NCI-H1105 treated with DMSO at 0.1 percent for 48 hours (cell line): ENCODE data around the gene TIE1.

Experiments
- DNase-seq: peaks from one replicate; lab custom pipeline; 2025; lab: John Stamatoyannopoulos, UW

TIE1 gene

DNA sequence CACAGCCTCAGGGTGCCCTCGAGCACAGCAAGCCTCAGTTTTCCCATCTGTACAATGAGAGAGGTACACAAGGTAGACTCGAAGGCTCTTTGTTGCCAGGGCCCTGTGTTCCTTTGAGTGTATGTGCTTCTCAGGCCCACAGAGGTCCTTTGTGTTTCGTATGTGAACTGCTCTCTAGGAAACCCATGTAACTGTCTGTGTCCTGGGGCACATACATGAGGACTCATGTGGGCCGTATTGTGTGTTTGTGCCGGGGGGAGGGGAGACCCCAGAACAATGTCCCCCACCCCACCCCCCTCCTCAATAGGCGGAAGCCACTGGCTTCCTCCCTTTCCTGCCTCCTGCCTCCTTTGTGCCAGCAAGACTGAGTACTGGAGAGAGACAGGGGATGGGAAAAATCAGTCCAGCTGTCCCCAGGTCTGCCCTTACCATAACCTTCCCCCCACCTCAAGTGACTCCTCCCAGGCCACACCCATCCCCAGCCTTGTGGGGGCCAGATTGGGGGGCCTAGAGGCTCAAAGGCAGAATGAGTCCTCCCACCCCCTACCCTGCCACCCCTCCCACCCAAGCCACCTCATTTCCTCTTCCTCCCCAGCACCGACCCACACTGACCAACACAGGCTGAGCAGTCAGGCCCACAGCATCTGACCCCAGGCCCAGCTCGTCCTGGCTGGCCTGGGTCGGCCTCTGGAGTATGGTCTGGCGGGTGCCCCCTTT is at the start of gene TIE1:
Gene TIE1, plus strand, starts transcription at position 605 of the 717 bp plus-strand sequence. Its CDS starts 90 bp downstream, at position 695.
- DNase-seq, result no peak

- DNase-seq, result no peak
Measured at GRCh38 chr1:43251024-43251423, 49.8 kb upstream of the TIE1 start.

GRCh38 chr1:43252225-43252624 is 48.6 kb upstream of the TIE1 start:
- no peak for DNase-seq

- DNase-seq, result no peak
Measured at GRCh38 chr1:43253173-43253572, 47.6 kb upstream of the TIE1 start.

DNA sequence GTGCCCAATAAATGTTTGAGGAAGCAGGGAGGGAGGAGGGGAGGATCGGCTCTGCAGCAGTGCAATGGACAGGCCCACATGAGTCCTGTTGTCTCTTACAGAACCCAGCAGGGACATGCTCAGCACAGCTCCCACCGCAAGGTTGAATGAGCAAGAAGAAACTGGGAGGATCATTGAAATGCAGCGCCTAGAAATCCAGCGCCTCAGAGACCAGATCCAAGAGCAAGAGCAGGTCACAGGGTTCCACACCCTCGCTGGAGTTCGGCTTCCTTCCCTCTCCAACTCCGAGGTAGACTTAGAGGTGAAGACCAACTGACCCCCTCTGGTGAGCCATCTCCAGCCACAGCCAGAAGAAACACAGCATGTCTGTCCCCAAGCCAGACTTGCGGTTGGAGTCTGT is 46.9 kb upstream of the TIE1 start:
- DNase-seq, result no peak

GRCh38 chr1:43255438-43256210 is 45.2 kb upstream of the TIE1 start:
- DNase-seq, result no peak

GRCh38 chr1:43256675-43257570 is 43.9 kb upstream of the TIE1 start:
- no peak for DNase-seq

- DNase-seq, result no peak
Measured at GRCh38 chr1:43258370-43258769, 42.4 kb upstream of the TIE1 start.

DNA sequence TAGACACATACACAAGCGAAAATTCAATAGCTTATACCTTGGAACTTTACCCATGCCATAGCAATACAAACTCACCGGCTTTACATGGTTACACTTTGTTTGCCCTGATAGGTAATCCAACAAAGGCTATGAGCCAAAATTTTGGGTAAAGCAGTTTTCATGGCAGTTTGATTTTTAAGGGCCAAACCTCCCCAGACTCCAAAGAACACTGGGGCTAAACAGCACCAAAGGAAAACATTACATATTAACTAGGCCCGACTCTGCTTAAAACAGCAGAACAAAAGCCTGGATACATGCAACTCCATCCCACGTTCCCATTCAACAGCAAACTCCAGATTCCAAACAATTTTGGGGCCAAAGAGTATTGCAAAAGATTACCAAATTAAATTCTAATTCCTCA is 35.4 kb upstream of the TIE1 start:
- DNase-seq, result no peak

DNA sequence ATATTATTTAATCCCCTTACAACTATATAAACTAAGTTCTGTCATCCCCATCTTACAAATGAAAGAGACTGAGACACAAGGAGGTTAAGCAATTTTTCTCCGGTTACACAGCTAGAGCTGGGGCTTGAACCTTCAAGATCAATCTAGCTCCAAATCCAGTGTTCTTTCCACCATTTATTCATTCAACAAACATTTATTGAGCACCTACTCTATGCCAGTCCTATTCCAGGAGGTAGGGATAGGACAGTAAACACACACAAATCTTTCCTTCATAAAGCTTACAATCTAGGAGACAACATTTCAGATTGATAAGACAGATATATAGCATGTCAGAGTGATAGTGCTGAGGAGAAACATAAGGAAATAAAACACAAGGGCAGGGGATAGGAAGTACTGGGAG is 33.9 kb upstream of the TIE1 start:
- no peak for DNase-seq

DNA sequence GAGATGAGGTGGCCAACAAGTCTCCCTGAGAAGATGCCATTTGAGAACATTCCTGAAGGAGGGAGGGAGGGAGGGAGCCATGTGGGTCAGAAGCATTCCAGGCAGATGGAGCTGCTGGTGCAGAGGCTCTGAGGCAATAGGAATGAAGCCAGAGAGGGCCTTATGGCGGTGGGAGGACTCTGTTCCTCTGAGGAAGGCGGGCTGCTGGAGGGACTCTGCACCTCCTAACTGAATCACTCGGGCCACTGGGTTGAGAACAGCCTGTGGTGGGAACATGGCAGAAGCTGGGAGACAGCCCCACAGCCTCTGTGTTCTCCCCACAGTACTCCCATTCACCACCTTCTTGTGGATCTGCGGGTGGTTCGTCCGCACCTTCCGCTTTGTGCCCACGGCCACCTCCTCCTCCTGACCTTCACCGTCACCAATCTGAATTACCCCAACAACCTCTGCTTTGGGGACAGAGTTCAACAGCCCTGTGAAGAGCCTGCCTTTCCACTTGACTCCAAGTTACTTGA is 33.4 kb upstream of the TIE1 start:
- DNase-seq, result no peak

GRCh38 chr1:43267818-43268425 is 32.9 kb upstream of the TIE1 start:
- no peak for DNase-seq

- DNase-seq, result no peak
Measured at GRCh38 chr1:43269627-43270375, 31.0 kb upstream of the TIE1 start, which contains the start of gene TMEM125. TSS of gene TMEM125 (plus strand) at chr1:43269983. CDS start at chr1:43272723, 2,740 bp downstream.

GRCh38 chr1:43270421-43271095 is 30.2 kb upstream of the TIE1 start:
- DNase-seq, result peak; percentile 79

GRCh38 chr1:43271186-43272118 is 29.3 kb upstream of the TIE1 start:
- DNase-seq, result no peak

- DNase-seq, result no peak
Measured at GRCh38 chr1:43272161-43272560, 28.6 kb upstream of the TIE1 start.

- DNase-seq, result no peak
Measured at GRCh38 chr1:43272576-43273571, 27.9 kb upstream of the TIE1 start.

DNA sequence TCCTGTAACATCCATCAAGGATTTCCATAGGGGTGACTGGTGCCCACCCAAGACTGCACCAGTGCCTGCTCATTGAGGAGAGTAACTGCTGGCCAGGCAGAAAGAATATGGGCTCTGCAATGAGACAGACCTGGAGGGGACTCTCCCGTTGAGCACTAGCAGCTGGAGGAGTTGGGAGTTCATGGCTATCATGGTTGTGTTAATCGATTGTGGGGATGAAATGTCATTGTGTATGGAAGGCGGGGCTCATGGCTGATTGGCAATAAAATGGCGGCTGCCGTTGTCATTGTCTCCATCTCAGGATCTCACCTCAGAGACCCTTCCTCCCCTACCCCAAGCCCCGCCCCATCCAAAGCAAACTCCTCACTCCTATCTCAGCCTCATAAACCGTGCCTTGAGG is 27.1 kb upstream of the TIE1 start:
- DNase-seq, result no peak
